HG02852 (cell line): ENCODE results near the gene USP13.

Source experiments
- ATAC-seq: cut with Tn5 transposase; IDR thresholded peaks from one replicate; pipeline ENCODE4 v1.9.1; 2021; ENCODE audit warnings: mild to moderate bottlenecking, moderate library complexity; ENCODE audit not compliant: unreplicated experiment

USP13 gene

GRCh38 chr3:179694731-179695130 is 41.9 kb downstream of the USP13 start:
- no peak for ATAC-seq

- ATAC-seq = no peak
Measured at GRCh38 chr3:179695672-179696313, 43.0 kb downstream of the USP13 start.

- ATAC-seq = no peak
Measured at GRCh38 chr3:179697736-179698332, 45.0 kb downstream of the USP13 start.

DNA sequence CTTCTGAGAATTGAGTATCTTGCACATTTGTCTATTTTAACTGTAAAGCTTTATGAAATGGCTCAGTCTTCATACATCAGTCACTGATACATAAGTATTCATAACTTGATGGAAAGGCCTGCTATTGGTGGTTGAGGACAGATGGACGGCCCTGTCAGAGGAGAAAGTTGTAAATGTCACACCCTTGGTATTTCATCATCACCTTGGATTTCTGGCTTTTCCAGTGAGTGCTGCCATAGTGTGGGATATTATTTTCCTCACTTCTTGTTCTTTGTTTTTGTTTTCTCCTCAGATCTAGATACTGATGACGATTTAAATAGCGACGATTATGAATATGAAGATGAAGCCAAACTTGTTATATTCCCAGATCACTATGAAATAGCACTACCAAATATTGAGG is 47.9 kb downstream of the USP13 start:
- ATAC-seq = no peak

- ATAC-seq = no peak
Measured at GRCh38 chr3:179701176-179701827, 48.5 kb downstream of the USP13 start.

DNA sequence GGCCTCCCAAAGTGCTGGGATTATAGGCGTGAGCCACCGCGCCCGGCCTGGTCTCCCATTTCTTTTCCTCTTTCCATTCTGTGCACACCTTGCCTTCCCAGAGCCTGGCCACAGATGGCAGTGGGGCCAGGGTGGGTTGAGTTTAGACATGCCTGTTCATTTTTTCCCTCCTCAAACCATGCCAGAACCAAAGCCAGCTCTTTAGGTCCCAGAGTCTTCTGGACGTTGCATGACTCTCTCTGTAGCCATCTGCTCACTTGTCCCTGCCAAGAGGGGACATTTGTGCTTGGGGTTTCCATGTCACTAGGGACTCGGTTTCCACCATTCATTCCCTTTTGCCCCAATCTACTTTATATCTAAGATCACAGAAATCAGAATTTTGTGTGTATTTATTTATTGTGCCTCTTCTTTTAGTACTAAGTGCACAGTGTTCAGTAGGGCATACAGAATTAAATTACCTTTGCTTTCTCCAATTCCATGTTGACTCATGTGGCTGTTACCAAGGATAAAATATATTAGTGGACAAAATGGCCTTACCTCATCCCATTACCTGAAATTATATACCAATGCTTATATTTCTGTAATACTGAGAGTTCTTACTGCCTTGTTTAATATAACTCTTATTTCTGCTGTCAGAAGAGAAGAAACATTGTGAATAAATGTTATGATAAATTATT is 49.6 kb downstream of the USP13 start:
- ATAC-seq = no peak

DNA sequence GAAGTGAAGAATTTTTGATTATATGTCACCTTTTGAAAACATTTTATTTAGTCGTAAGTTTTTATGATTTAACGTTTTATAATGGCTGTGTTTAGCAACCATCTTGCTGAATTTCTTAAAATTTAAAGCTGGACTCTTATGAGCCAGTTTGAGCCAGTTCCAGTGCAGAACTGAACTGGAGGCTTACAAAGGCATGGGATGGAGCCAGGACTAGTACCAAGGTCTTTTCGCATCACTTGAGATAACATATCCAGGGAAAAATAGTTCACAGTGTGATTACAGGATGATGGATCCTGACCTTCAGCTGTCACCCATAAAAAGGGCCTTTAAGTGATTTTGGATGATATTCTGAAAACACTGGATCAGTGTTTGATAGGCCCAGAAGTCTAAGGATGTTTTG is 51.0 kb downstream of the USP13 start:
- ATAC-seq = no peak

- ATAC-seq = no peak
Measured at GRCh38 chr3:179706233-179706632, 53.4 kb downstream of the USP13 start.

- ATAC-seq = no peak
Measured at GRCh38 chr3:179710079-179710478, 57.2 kb downstream of the USP13 start.

GRCh38 chr3:179713643-179714090 is 60.8 kb downstream of the USP13 start:
- ATAC-seq = no peak

DNA sequence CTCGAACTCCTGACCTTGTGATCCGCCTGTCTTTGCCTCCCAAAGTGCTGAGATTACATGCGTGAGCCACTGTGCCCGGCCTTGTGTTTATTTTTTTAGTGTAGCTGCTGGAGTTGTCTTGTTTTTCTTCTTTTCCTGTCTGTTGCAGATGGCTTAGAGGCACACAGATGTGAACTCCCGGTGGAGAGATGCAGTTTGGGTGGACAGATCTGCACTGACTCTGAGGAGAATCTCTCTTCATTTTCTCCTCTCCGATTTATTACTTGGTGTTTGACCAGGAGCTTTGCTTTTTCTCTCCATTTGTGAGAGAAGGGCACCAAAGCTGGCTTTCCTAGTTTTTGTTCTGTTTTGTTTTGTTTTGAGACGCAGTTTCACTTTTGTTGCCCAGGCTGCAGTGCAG is 62.7 kb downstream of the USP13 start:
- ATAC-seq = no peak

GRCh38 chr3:179716226-179716625 is 63.4 kb downstream of the USP13 start:
- ATAC-seq = no peak

DNA sequence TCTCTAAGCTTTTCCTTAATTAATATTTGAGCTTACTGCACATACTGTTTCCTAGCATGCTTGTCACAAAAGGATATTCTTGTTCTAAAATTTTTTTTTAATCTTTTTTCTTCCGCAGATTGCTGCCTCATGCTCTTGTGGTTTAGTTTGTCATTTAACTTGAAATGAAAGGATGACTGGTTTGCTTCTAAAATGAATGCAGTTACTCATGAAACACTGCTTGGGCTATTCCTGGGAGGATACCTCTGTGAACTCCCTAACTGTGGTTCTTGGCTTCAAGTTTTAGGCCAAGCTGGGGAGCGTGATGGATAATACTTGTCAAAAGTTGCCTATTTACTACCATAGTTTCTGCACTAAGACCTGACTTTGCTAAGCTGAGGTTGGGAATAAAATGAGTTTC is 64.0 kb downstream of the USP13 start:
- no peak for ATAC-seq

DNA sequence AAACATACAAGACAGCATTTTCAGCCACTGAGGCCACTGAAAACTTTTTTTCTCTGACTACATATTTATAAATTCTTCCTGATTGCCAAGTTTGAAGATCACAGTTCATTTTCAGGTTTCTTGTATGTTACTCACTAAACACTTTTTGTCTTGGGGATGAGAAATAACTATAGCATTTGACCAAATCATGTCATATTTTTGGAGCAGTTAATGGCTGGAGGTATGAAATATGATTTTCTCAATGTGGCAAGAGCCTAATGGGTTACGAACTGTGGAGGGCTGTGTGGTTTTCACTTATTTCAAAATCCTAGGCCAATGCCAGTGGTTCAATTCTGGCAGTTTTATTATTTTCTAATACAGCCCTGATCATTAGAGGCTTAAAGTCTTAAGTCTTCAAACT is 64.4 kb downstream of the USP13 start:
- no peak for ATAC-seq

DNA sequence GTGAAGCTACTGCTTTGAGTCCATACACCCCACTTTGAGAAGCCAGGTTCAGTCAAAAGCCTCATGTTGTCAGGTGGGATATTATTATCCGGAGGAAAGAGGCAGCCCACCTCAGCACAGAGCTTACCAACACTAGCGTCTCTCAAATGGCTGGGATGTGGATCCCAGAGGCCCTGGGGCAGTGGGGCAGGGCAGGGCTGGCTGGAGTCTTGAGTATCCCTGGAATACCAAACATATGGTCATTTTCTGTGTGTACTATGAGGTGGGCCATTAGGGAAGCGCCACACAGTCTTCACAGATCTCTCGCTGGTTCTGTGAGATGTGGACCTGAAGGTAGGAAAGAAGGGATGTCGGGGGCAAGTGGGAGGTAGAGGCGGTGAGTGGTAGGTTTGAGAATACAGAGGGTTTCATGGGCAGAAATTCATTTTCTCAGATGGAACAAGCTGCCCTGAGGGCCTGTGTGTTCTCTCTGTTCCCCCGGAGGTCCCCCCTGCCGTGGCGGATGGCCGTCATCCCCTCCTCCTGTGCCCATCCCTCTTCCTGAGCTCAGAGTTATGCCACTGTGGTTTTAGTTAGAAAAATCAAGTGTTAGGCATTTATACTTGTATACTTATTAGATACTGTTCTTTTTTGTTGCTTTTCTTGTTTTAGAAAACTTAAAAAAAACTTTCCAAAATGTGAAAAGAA is 66.4 kb downstream of the USP13 start:
- no peak for ATAC-seq

DNA sequence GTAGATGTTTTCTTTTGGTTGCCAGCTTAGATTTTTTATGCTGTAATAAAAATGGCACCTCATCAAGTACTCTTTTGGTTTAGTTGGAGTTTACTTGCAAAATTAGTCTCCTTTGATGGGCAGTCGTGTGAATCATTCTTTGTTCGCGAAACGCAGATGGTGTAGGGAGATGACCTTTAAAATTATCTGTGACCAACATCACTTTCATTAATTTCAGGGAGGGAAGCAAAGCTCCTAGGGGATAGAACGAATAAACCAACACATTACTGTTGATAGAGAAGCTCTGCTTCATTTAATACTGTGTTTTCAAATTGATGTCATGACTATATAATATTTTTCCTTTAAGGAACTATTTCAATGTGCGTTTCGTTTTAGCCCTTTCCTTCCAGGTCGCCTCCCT is 67.4 kb downstream of the USP13 start:
- no peak for ATAC-seq

DNA sequence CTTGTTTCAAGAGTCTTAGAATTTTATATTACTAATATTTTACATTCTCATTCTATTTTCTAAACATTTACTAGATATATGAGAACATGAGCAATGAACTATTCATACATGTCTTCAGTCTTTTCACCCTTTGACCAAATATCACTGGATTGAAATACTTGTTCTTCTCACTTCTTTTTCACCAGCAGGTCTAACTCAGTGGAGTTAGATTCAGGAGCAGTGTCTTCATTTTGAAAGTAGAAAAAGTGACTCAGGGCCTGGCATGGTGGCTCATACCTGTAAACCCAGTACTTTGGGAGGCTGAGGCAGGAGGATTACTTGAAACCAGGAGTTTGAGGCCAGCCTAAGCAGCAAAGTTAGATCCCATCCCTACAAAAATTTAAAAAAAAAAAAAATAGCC is 70.8 kb downstream of the USP13 start:
- ATAC-seq = no peak

- ATAC-seq = no peak
Measured at GRCh38 chr3:179726075-179726699, 73.3 kb downstream of the USP13 start.

GRCh38 chr3:179729086-179729485 is 76.2 kb downstream of the USP13 start:
- ATAC-seq = no peak

GRCh38 chr3:179729981-179730380 is 77.1 kb downstream of the USP13 start:
- no peak for ATAC-seq

DNA sequence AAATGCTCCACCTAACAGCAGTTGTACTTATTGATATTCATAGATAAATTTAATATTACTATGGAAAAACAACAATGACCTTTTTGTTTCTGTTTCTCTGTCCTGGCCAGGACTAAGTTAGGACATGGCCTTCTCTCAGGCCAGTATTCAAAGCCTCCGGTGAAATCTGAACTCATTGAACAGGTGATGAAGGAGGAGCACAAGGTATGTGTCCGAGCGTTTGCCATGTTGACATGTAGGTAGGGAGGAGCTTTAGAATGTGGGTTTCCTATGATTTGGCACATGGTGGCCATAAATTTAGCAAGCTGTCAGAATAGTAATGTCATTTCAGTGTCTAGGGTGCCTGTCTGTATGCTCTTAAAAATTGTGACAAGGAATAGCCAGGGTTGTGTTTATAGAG is 77.7 kb downstream of the USP13 start:
- no peak for ATAC-seq
